NCI-H1417 treated with DMSO at 0.1 percent for 48 hours (cell line): ENCODE measurements around the gene ATP1A3.

ENCODE experiments used
- DNase-seq: peaks from one replicate; lab custom pipeline; 2025; lab: John Stamatoyannopoulos, UW

Gene ATP1A3

GRCh38 chr19:41928754-41929535 lies 65.1 kb downstream of the ATP1A3 start:
- no peak for DNase-seq

- DNase-seq: no peak
These were observed 65.8 kb downstream of the ATP1A3 start, which contains the start of gene ERFL for GRCh38 chr19:41928221-41928683. TSS of gene ERFL (minus strand) at chr19:41928449. CDS start at chr19:41912919, 15,530 bp downstream.

GRCh38 chr19:41927497-41928192 lies 66.4 kb downstream of the ATP1A3 start:
- no peak for DNase-seq

GRCh38 chr19:41926763-41927496 lies 67.1 kb downstream of the ATP1A3 start:
- no peak for DNase-seq

- no peak for DNase-seq
These were observed 67.8 kb downstream of the ATP1A3 start for GRCh38 chr19:41926028-41926762.

- DNase-seq: no peak
These were observed 68.6 kb downstream of the ATP1A3 start for GRCh38 chr19:41925208-41926003.

GRCh38 chr19:41924151-41925145 lies 69.6 kb downstream of the ATP1A3 start:
- DNase-seq: no peak

GRCh38 chr19:41923045-41923788 lies 70.8 kb downstream of the ATP1A3 start:
- no peak for DNase-seq

- DNase-seq: no peak
These were observed 71.4 kb downstream of the ATP1A3 start for GRCh38 chr19:41922585-41922984.

- DNase-seq: no peak
These were observed 72.2 kb downstream of the ATP1A3 start for GRCh38 chr19:41921577-41922576.

GRCh38 chr19:41920882-41921576 lies 73.0 kb downstream of the ATP1A3 start:
- DNase-seq: no peak

GRCh38 chr19:41919948-41920712 lies 73.9 kb downstream of the ATP1A3 start:
- DNase-seq: no peak

GRCh38 chr19:41918653-41919244 lies 75.3 kb downstream of the ATP1A3 start:
- no peak for DNase-seq

GRCh38 chr19:41918095-41918494 lies 75.9 kb downstream of the ATP1A3 start:
- no peak for DNase-seq

- DNase-seq: no peak
These were observed 76.4 kb downstream of the ATP1A3 start for GRCh38 chr19:41917676-41918075.
